Pancreas (tissue), 10 donors: ENCODE results near the gene CPLANE2. TPM values are rescaled to one million over a fixed set of nuclear protein-coding genes. Genes with fewer than 3 reads are reported as not detected.

Experiments
- ATAC-seq, 4 donors: fragments of 200-7000 bp; cut with Tn5 transposase; one replicate each; pipeline versions ENCODE4 v1.8.0 to v1.9.1; 2020; ENCODE audit warnings: mild to moderate bottlenecking in 4 of 4, moderate library complexity in 4 of 4
- DNase-seq, 6 donors: peaks; one replicate each; pipeline ENCODE4 v3.0.0-alpha.2; 2020
- FAIRE-seq: peaks from 2 replicates; lab custom pipeline; 2012; peaks lifted over from hg19 to GRCh38; lab: Jason Lieb, UNC
- H3K27ac ChIP-seq, 4 donors: fragments of 200-600 bp; sonication (generic); 1 replicate in 3 of 4; 2 replicates in 1 of 4; pipeline versions ENCODE4 v1.5.0 to v1.8.0; 2020
- H3K27me3 ChIP-seq, 4 donors: fragments of 200-600 bp; one replicate each; pipeline ENCODE4 v1.8.0; 2021
- H3K36me3 ChIP-seq, 3 donors: fragments of 200-600 bp; sonication (generic) in 1 of 3; one replicate each; pipeline versions ENCODE4 v1.5.0 to v1.8.0; 2020 to 2021
- H3K4me1 ChIP-seq, 3 donors: fragments of 200-600 bp; one replicate each; pipeline ENCODE4 v1.8.0; 2021
- H3K4me3 ChIP-seq, 4 donors: fragments of 200-600 bp; sonication (generic) in 2 of 4; one replicate each; pipeline versions ENCODE4 v1.5.0 to v1.8.0; 2020 to 2021
- H3K9me3 ChIP-seq, 4 donors: fragments of 200-600 bp; one replicate each; pipeline ENCODE4 v1.8.0; 2021
- CTCF ChIP-seq, 4 donors: fragments of 200-600 bp; sonication (generic) in 3 of 4; IDR thresholded peaks; one replicate each; pipeline versions ENCODE4 v1.5.0 to v1.8.0; 2021; ENCODE audit warnings: antibody characterized with exemption in 4 of 4
- whole genome bisulfite sequencing, 2 donors: extraction: QIAGEN DNeasy Blood & Tissue Kit; methylation state at CpG; one replicate each; pipeline ENCODE4 v1.1.7; 2013; 5-methylcytosine and 5-hydroxymethylcytosine counted together
- intact Hi-C, 3 donors: fragments of 100-400 bp; cut with DNase I; formaldehyde crosslinking; loops; one replicate each; pipeline versions ENCODE4 v1.11.1 to v1.14.2; 2022
- polyA plus RNA-seq, 2 donors: library from polyadenylated mRNA; stranded (reverse); fragments of 200-250 nt; gene quantifications; one replicate each; pipeline ENCODE4 v1.2.3, GENCODE V29; 2013
- total RNA-seq, 6 donors: library from RNA; stranded (reverse); fragmentation: NEBNext Ultra II Directional in 4 of 6; extraction: Animal tissue kit (Norgen Biotek cat#: 25700) in 4 of 6; gene quantifications; one replicate each; pipeline versions ENCODE4 v1.2.1 to v1.2.4, GENCODE V29; 2021 to 2023
- donor health status: healthy with polysubstance abuse.
- donor health status: DM: no; HTN: no; CAD: no; lungs with moderate emphysema.
- donor health status: DM: no; HTN: no; CAD: no.
- donor health status: control.
- donor health status: control.
- donor health status: Bipolar disorder and iron deficiency.
- donor health status: DM: yes; HTN: yes; CAD: no.
- donor health status: DM: no; HTN: no; CAD: no.
- donor health status: DM: no; HTN: no; CAD: no.
- donor health status: DM: yes; HTN: yes; CAD: no.

The CPLANE2 gene
- total and polyA plus RNA-seq, 8 donors, result 2.2 to 9.1 (median 3.9) TPM

- FAIRE-seq, result no peak
- intact Hi-C loops, result no loop called here
- H3K9me3 ChIP-seq, result no peaks in the 10 kb centered on the region
Measured at GRCh38 chr1:16219968-16220500, 16.9 kb downstream of the CPLANE2 start.

GRCh38 chr1:16218674-16219071, 18.3 kb downstream of the CPLANE2 start:
- no peak for FAIRE-seq
- no peak overlapping the region for H3K27ac ChIP-seq

More at GRCh38 chr1:16219968-16220500, 16.9 kb downstream of the CPLANE2 start:
- no peak overlapping the region for H3K4me3 ChIP-seq
- no peaks in the 10 kb centered on the region for H3K36me3 ChIP-seq
- H3K27ac ChIP-seq, result no peak overlapping the region
- H3K27me3 ChIP-seq, result no peaks in the 10 kb centered on the region
- ATAC-seq, result no peak
- TF ChIP-seq CTCF (IDR thresholded peaks at IDR 0.05), result no peak
- H3K4me1 ChIP-seq, result no peaks in the 10 kb centered on the region
- 95% methylated on average over 4 of the region's 4 CpGs for WGBS, 2 donors
- peak in 1 of 6 donors; percentile 12 for DNase-seq

GRCh38 chr1:16218014-16218673, 18.8 kb downstream of the CPLANE2 start:
- Histone ChIP-seq H3K27me3 (no peaks in the 10 kb centered on the region), H3K9me3 (no peaks in the 10 kb centered on the region), H3K36me3 (no peaks in the 10 kb centered on the region), H3K4me1 (peaks cover under 1 to 2% (median 2%) of the 10 kb centered on the region in 3 donors), H3K4me3 (no peak overlapping the region), H3K27ac (peak overlapping the region in 1 of 4 donors; percentile 41)
- intact Hi-C loops, result no loop called here
- 68 to 75% methylated on average over 12 of the region's 12 CpGs for WGBS, 2 donors
- TF ChIP-seq CTCF (IDR thresholded peaks at IDR 0.05), result no peak
- no peak for ATAC-seq
- DNase-seq, result peak in 4 of 6 donors; percentile 42 to 81 (median 52)
- FAIRE-seq, result no peak

More at GRCh38 chr1:16218674-16219071, 18.3 kb downstream of the CPLANE2 start:
- Histone ChIP-seq H3K27me3 (no peaks in the 10 kb centered on the region), H3K9me3 (no peaks in the 10 kb centered on the region), H3K4me1 (no peaks in the 10 kb centered on the region), H3K4me3 (no peak overlapping the region), H3K36me3 (no peaks in the 10 kb centered on the region)
- DNase-seq (no peak), ATAC-seq (no peak)
- TF ChIP-seq CTCF (IDR thresholded peaks at IDR 0.05), result no peak
- 94 to 98% methylated on average over 6 of the region's 6 CpGs for WGBS, 2 donors
- intact Hi-C loops, result no loop called here

- ATAC-seq, result peak; percentile 91 to 96 (median 93)
- no peaks in the 10 kb centered on the region for H3K9me3 ChIP-seq
- intact Hi-C loops, result no loop called here
- H3K27me3 ChIP-seq, result no peaks in the 10 kb centered on the region
- peak; percentile 34 for FAIRE-seq
- peaks cover 7 to 8% (median 8%) of the 10 kb centered on the region in 3 donors for H3K4me1 ChIP-seq
- H3K27ac ChIP-seq, result peak overlapping the region; percentile 2 to 82 (median 64)
- peak; percentile 98 to 100 (median 100) for DNase-seq
- 1 to 2% methylated on average over 35 to 46 of the region's 46 CpGs for WGBS, 2 donors
- H3K4me3 ChIP-seq, result peak overlapping the region; percentile 8 to 54 (median 28)
- no peak for TF ChIP-seq CTCF (IDR thresholded peaks at IDR 0.05)
- no peaks in the 10 kb centered on the region for H3K36me3 ChIP-seq
Measured at GRCh38 chr1:16217061-16217785, 19.8 kb downstream of the CPLANE2 start.
